Fibroblast of lung (primary cell): ENCODE data around the gene SLC16A1.

Experiments
- CTCF ChIP-seq, 2 donors: IDR thresholded peaks in 1 of 2; conservative IDR thresholded peaks in 1 of 2; 1 replicate in 1 of 2; 2 replicates in 1 of 2; pipeline ENCODE4 v1.5.1; 2011 to 2012; ENCODE audit warnings: low read length in 2 of 2, control low read depth in 1 of 2, inconsistent platforms in 1 of 2, low read depth in 1 of 2, mild to moderate bottlenecking in 1 of 2
- EZH2 ChIP-seq: IDR thresholded peaks from 2 replicates; pipeline ENCODE4 v1.5.1; 2012; ENCODE audit warnings: low read length, control low read depth, mild to moderate bottlenecking; ENCODE audit errors: missing control alignments

GRCh38 chr1:112937495-112937894 lies 18.5 kb downstream of the SLC16A1 start:
- TF ChIP-seq CTCF (conservative IDR thresholded peaks at IDR 0.05 in 1 of 2, IDR thresholded peaks at IDR 0.05 in 1 of 2; ENCODE audit: low read depth in 1 of 2, low read length in 2 of 2) (no peak), EZH2 (no peak)
